Testis (tissue), 2 donors: ENCODE results near the gene HECW1.

Experiments
- CTCF ChIP-seq, 3 experiments: fragments of 450-650 bp in 2 of 3; fragments of 200-600 bp in 1 of 3; sonication (generic) in 1 of 3; IDR thresholded peaks; one replicate each; pipeline ENCODE4 v1.5.1; 2016 to 2019; ENCODE audit warnings: antibody characterized with exemption in 3 of 3, mild to moderate bottlenecking in 2 of 3, moderate library complexity in 1 of 3
- POLR2A ChIP-seq: fragments of 450-650 bp; IDR thresholded peaks from one replicate; pipeline ENCODE4 v1.6.1; 2017; ENCODE audit warnings: antibody characterized with exemption, mild to moderate bottlenecking, moderate library complexity

DNA sequence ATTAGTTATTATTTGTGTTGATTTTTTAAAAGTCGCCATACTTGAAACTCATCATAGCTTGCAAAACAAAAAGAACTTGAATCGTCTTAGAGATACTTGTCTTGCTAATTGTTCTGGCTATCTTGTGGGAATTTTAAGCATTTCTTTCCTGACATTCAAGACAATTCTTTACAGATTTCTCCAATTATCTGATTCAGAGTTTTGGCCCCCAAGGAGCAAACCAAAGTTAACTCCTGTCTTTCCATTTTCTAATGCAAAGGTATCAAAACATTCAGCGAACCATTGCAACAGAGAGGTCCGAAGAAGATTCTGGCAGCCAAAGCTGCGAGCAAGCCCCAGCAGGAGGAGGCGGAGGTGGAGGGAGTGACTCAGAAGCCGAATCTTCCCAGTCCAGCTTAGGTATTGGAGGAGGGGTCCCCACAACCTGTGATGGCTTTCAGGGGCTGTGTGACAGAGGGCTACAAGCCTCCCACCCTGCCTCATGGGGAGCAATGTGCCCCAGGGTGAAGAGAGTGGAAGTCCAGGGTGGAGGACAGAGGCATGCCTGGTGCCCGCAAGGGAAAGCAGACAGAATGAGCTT is 351.0 kb downstream of the HECW1 start:
- no peak for TF ChIP-seq POLR2A
- TF ChIP-seq CTCF (IDR thresholded peaks at IDR 0.05), result no peak
